NCI-H1694 (cell line): Measurements from ENCODE around the gene RAPGEF3.
A peak's percentile ranks its signal among the peaks of the same experiment; 100 is the strongest.

Experiments
- DNase-seq: peaks from one replicate; lab custom pipeline; 2025; lab: John Stamatoyannopoulos, UW

Gene RAPGEF3

DNA sequence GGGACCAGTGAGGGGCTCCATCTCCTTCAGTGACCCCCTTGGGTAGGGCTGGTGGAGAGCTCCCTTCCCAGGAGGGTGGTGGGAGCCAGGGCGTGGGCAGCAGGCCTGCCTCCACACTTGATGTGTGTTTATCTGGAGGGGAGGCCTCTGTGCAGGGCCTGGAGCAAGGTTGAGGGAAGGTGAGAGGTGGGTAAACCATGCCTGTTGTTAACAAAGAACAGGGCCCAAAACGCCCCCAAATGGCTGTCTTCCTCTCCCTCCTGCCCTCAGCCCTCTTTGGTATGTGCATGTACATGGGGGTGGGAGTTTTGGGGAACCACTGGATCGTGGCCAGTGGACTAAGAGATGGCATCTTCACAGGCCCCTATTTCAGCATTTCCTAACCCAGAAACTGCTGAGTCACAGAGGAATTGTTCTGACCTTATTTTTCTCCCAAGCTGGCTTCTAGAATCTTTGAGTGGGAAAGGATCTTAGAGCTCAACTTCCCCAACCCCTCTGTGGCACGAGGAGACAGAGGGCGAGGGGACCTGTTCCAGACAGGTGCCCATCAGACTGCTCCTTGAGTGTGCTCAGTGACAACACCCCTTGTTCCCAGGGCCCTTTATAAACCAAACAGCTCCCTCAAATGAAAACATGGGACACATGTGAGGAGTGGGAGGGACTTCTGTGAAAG, 17.9 kb upstream of the RAPGEF3 start:
- no peak for DNase-seq

DNA sequence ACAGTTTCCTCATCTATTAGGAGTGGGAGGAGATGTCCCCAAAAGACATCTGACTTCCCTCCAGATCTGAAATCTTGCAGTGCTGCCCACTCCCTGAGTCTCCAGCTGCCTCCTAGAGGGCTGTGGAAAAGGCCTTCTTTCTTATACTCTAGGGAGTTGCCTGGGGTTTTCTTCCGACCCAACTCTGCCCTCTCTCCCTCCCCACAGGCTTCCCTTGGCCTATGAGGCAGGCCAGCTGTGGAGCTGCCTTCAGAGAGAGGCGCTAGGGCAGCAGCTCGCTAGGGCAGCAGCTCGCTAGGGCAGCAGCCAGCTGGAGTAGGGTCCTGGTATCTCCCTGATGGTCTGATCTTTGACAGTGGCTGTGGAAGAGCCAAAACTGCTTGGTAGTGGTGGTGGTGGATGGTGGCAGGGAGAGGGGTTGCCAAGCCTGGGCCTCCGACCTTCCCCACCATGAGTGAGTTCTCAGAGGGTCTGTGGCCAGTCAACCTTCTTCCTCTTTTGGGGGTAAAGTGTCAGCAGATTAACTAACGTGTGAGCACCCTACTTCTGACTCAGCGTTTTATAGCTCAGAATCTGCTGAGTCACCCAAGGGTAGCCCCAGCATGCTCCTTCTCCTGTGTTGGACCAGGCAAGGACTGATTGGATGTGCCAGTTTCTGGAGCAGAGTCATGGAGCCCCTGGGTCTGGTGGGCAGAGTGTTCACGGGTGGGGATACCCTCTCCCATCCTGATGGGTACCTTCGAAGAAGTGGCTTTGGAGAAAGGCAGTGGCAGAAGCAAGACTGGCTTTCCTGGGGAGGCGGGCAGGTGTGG, 16.6 kb upstream of the RAPGEF3 start:
- no peak for DNase-seq

DNA sequence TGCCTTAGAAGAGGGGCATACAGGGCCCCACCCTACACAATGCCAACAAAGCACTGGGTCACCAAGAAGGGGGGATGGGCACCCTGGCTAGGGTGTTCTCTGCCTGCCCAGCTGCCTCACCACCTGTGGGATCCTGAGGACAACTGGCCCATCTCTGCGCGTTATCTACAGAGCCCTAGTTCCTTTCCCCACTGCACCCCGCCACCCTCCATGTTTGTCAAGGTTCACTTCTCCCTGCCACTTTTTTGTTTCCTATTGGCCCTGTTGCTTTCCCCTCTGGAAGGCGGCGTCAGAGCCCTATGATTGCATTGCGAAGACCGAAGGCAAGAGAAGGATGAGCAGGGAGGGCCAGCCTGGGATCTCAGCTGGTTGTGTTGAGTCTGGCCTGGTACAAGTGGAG, 16.0 kb upstream of the RAPGEF3 start:
- no peak for DNase-seq

DNA sequence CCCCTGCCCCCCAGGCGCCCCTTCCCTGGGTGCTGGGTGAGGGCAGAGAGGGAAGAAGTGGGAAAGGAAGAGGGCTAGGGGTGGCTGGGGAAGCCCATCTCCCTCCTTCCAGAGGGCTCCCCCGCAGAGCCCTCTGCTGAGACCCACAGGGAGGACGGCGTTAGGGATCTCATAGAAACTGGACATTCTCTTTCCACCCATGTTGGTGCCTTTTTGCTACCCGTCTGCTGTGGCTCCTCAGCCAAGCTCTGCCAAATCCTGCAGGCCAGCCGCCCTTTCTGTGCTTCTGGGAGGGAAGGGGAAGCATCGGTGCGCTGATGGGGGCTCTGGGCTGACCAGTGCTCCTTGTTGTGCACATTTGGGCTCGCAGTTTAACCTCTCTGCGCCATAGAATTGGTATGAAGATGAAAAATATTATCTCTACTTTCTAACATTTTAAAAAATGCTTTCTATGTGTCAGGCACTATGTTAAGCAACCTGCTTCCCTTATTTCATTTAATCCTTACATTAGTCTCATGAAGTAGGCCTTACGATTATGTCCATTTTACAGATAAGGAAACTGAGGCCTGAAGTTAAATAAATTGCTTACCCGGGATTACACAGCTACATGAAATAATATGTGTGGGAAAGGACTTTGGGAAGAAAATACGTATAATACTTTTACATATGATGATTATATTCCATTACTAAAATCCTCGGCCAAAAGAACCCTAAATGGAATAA, 15.3 kb upstream of the RAPGEF3 start:
- DNase-seq, result no peak

DNA sequence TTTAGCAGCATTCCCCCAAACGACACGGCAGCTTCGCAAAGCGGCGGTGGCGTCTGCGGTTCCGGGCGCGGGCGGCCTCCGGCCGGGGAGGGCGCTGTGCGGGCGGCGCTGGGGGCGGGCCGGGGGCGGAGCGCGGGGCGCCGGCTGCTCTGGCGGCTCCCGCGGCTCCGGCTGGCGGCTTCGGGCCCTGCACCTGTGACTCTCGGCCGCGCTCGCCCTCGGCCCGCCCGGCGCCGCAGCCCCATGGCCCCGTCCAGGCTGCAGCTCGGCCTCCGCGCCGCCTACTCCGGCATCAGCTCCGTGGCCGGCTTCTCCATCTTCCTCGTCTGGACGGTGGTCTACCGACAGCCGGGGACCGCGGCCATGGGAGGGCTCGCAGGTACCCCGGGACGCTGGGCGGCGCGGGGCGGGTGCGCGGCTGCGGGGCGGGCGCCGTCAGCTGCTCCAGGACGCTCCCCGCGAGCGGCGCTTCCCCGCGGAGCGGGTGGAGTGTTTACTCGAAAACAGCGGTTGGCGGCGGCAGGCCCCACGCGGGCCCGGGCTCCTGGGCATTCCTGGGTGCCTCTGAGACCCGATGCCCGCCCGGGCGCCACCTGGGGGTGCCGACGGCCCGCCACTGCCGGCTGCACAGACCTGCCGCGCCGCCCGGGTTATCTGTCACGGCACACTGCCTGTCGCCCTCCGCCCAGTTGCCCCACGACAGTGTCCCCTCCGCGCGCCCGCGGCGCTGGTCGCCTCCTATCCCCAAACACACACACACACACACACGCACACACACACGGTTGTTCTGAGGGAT, 14.6 kb upstream of the RAPGEF3 start, which contains the start of gene SLC48A1:
TSS of gene SLC48A1 (plus strand) at position 177 of the 796 bp plus-strand sequence. CDS start at position 244, 67 bp downstream.
- DNase-seq, result no peak

DNA sequence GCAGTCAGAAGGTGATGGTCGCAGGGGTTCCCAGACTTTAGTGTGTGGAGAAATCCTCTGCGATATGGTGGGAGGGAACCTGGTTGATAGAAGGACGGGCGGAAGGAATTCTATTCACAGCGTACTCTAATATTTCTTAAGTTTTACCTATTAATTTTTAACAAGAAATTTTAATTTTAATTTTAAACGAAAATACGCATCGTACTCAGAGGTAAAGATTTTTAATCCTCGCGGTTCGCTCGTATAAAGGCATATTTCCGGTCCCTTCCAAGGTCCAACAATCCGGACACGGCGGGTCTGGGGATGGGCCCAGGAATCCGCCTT, 14.0 kb upstream of the RAPGEF3 start:
- no peak for DNase-seq

DNA sequence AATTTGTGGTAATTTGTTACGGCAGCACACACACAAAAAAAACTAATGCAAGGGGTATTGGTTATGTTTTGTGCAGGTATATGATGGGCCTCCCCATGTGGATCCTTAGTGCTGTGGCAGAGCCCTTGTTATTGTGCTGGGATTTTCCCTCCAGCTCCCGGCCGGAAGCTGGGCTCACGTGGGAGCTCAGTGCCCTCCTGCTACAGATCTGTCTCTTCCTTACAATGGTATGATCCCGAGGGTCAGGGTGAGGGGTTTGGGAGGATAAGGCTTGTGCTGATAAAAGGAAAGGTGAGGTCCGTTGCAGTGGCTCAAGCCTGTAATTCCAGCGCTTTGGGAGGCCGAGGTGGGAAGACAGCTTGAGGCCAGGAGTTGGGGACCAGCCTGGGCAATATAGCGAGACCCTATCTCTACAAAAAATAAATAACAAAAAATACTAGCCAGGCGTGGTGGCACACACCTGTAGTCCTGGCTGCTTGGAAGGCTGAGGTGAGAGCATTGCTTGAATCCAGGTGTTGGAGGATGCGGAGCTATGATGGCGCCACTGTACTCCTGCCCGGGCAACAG, 13.5 kb upstream of the RAPGEF3 start:
- no peak for DNase-seq

DNA sequence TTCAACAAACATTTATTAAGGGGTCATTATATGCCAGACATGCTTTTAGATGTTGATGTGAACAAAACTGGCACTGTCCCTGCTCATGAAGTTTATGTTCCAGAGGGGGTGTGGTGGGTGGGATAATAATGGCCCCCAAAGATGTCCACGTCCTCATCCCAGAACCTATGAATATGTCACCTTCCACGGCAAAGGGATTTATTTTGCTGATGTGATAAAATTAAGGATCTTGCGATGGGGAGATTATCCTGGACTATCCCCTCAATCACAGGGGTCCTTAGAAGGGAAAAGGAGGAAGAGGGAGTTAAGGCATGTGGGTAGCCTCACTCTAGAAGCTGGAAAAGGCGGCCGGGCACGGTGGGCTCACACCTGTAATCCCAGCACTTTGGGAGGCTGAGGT, 12.6 kb upstream of the RAPGEF3 start:
- no peak for DNase-seq

DNA sequence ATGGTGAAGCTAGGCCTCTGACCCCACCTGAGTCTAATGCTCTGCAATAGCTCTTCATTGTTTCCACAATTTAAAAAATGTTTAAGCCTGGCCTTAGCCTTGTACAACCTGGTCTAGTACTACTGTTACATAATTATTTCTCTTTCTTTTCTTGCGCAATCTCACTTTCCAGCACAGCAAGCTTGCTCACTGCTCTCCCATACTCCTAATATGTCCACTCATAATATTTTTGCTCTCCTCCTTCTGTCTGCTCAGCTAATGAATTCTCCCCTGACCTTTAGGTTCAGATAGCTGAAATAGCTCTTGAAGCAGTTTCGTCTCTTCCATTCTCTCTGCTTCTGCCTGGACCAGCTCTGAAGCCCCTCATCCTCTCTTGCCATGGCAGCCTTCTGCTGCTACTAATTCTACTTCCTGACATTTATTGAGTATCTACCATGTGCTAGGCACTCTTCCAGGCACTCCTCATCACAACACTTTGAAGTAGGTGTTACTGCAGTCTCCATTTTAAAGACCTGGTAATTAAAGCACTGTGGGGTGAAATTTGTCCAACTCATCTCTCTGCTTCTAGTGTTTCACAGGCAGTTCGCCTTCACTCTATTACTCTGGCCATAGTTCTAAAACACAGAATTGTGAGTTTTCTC, 11.5 kb upstream of the RAPGEF3 start:
- no peak for DNase-seq

DNA sequence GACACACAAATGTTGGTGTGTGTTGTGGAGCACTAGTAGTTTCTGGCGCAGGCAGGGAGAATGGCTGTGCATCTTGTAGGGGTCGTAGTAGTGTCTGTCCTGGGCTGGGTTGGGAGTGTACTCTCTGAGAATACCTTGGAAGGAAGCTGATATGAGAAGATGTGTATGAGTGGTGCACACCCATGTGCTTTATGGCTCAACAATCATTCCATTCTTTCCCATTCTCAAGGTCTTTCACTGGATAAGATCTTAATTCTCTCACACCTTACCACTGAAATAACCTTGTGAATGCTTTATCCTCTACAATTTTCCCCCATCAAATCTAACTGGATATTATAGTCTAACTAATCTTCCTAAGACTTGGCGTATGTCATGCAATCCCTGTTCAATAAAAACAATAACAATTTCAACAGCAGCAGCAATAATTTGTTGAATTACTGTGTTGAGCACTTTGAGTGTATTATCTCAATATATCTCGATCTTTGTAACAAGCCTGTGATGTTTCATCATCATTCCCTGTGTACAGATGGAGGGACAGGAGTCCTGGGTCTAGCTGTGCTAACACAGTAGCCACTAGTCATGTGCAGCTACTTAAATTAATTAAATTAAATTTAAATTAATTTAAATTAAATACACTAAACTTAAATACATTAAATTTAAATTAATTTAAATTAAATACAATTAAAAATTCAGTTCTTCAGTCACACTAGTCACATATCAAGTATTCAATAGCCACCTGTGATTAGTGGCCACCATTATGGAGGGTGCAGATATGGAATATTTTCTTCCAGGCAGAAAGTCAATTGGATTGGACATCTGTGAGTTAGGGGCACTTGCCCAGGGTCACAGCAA, 10.8 kb upstream of the RAPGEF3 start:
- no peak for DNase-seq

DNA sequence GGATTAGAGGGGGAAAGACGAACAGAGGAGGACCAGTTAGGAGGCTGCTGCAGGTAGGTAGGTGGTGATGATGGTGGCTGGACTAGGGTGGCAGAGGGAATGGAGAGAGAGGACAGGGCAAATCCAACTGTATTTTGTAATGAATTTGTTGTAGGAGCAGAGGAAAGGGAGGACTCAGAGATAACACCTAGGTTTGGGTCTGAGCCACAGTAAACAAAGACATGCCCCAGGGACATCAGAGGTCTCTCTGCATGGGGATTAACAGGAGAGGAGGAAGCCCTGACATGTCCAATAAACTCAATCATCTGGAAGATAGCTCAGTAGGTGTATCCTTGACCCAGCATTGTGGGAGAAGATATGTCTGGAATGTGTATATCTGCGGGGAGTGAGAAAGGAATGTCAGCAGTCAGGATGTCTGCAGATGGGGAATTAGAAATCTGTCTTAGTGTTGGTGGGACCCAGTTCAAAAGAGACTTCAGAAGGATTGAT, 9.7 kb upstream of the RAPGEF3 start:
- DNase-seq, result no peak

DNA sequence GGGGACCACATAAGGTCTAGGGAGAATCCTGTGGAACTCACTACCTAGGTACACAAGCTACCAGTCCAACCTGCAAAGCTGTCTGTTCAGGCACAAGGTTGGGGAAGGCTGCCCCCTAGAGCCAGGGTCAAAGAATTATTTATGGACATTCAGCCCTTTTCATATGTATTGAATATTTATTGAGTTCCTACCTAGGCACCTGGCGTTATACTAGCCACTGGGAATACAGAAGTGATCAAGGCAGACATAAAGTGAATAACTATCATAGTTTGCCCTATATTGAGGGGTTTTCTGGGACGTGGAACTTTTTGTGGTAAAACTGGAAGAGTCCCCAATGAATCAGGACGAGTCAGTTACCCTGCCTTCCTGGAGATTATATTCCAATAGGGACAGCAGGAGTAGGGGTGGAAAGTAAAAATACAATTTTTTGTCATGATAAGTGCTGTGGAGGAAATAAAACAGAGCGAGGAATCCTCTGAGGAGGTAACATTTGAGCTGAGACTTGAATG, 8.6 kb upstream of the RAPGEF3 start:
- DNase-seq, result peak; percentile 40

DNA sequence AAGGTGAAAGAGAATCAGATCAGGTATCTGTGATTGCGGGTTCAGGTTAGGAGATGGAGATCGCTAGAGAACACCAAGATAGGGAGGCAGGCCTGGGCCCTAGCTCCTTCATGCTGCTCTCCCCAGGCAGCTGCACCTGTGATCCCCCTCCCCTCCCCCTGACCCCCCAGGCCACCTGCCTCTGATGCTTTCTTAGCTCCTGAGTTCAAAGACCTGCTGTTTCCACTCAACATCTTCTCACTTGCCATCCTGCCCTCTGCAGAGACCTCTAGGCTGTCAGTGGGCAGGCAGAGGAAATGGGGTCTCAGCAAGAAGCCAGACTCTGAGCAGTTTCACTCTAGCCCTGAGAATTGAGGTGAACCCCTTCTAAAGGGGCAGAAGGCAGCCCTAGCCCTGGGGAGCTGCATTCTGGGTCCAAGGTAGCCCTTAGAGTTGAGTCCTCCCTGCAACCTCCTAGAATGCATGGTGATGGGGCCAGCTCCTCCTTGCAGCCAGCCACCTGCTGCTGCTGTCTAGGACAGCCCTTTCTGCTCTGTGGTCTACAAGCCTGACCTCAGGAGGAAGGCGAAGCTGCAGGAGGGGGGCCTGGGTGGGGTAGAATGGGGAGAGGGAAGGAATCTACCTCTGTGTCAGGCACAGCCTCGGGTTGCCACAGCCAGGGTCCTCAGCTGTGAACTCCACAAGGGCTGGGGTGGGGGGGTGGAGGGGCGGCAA, 8.0 kb upstream of the RAPGEF3 start:
- no peak for DNase-seq

DNA sequence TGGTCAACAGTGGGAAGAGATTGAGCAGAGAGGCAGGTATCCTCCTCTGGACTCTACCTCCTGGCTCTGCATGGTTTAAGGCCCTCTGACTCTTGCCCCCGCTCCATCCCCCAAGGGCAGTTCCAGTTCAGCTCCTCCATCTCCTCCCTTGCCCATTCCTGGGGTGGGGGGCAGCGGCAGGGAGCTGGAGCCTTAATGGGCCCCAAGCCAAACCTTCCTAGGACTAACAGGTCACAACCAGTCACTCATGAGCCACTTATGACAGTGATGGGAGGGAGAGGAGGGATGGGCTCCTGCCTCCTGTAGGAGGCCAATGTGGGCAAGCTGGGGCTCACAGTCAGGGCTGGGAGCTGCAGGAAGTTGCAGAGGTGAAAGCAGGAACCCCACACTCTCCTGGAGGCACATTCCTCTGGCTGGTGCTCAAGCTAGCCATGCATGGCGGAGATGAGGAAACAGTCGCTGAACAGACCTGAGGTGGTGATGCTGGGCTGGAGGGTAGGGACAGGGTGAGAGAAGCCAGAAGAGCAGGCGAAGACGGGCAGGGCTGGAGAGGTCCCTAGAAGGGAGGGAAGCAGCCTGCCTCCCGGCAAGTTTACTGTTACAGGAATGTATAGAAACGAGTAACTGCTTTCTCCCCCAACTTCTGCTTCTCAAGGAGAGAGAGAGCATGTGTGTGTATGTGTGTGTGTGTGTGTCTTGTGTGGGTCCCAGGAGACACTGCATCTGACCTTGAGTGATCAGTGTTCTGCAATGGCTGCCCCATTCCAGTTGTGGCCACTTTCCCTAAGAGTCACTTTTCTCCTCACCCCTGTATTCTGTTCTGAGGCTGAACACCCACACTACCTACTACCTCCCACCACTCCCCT, 5.0 kb upstream of the RAPGEF3 start:
- no peak for DNase-seq

DNA sequence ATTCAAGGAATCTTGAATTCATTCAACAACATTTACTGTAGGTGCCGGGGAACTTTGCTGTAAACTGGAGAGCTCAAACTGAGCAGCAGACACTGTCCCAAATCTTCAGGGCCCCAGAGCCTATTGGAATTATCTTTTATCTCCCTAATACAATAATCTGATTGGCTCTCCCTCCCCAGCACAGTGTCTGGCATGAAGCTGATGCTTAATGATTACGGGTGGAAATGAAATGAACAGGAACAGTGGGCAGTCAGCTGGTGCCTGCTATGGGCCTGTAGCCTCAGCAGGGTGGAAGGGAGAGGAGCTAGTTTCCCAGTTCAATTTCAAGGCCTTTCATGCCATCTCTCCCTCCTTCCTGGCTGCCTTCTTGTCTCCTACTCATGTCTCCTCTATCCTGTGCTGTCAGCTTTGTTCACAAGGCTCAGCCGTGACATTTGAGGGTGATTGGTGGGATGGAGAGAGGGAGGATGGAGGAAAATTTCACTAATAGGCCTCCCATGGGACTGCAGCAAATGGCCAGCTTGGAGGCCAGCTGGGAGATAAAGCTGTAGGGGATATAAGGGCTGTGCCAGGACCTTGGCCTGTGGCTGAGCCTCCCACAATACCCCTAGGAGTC, 4.3 kb upstream of the RAPGEF3 start:
- no peak for DNase-seq

DNA sequence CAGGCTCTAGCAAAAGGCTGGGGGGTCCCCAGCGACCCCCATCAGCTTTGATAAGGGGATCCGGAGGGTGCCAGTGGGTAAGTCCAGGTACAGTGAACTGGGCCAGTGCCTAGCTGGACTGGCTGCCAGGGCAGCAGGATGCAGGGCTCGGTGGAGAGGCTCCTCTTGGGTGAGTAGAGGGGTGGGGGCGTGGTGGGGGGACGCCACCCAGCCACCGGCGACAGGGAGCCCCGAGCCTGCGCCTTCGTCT, 171 bp downstream of the RAPGEF3 start:
- DNase-seq, result no peak

DNA sequence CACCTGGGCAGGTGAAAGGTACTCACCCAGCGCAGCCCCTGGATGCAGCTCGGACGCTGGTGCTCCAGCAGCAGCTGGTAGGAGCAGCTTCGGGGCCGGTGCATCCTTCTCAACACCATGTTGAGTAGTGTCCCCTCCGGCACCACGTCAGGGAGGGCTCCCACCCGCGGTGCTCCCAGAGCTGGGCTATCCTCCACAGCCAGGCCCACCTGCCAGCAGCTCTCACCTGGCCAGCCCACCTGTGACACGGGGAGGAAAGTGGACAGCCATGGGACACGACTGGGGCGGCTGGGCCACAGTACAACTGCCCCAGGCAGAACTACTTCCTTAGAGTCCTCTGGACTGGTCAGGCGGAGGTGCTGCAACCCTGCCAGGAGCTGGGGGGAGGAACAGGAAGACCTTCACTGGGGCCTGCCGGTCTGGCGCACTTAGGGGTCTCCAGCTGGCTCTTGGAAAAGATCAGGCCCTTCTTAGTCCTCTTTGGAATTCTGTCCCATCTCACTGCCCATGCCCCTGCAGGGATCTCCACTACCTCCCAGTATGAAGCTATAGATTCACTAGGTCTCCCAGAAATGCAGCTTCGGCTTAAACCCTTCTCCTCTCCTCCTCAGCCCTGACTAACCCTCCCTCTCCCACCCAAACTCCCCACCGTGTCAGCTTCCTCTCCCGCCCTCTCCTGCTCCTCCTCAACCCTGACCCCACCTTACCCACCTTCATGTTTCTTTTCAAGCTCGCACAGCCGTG, 668 bp downstream of the RAPGEF3 start:
- no peak for DNase-seq
